IMR-90 (cell line): ENCODE data around the gene KLHL36. TPM values are rescaled to one million over a fixed set of nuclear protein-coding genes. Genes with fewer than 3 reads are reported as not detected.

ENCODE experiments used
- ATAC-seq: fragments of 200-7000 bp; cut with Tn5 transposase; 2 replicates; pipeline ENCODE4 v1.9.1; 2020; ENCODE audit warnings: low read depth, mild to moderate bottlenecking, moderate library complexity
- BruUV-seq: library from RNA; stranded (reverse); fragments of 400-500 nt; replicated peaks from 2 replicates; lab custom pipeline; 2021; lab: Mats Ljungman, UMichigan
- CTCF ChIA-PET: fragments of 300-600 bp; formaldehyde crosslinking; extraction: SDS; loops from one replicate; lab custom pipeline; 2021; ENCODE audit warnings: antibody characterized with exemption; lab: Yijun Ruan, JAX
- POLR2A ChIA-PET: fragments of 300-600 bp; sonication (Branson Sonifier 250); formaldehyde crosslinking; loops from one replicate; lab custom pipeline; 2022; ENCODE audit warnings: antibody characterized with exemption; ENCODE audit not compliant: unreplicated experiment; lab: Charles Lee
- DNase-seq: peaks from one replicate; pipeline ENCODE4 v3.0.0; 2013
- H2AFZ ChIP-seq: replicated peaks from 2 replicates; pipeline ENCODE3; 2013; ENCODE audit warnings: low read length, mild to moderate bottlenecking; ENCODE audit not compliant: poor library complexity
- H2AK5ac ChIP-seq: 2 replicates; pipeline ENCODE4 v1.6.1; 2013; ENCODE audit warnings: low read depth, low read length, inconsistent platforms
- H2AK9ac ChIP-seq: replicated peaks from 2 replicates; pipeline ENCODE3; 2013; ENCODE audit warnings: mild to moderate bottlenecking, low read depth, low read length, moderate library complexity; ENCODE audit not compliant: poor library complexity
- H2BK120ac ChIP-seq: 2 replicates; pipeline ENCODE4 v1.6.1; 2013; ENCODE audit warnings: low read depth, low read length, inconsistent platforms
- H2BK15ac ChIP-seq: 3 replicates; pipeline ENCODE4 v1.6.1; 2013; ENCODE audit warnings: low read depth, low read length, inconsistent platforms
- H2BK20ac ChIP-seq: 2 replicates; pipeline ENCODE4 v1.6.1; 2013; ENCODE audit warnings: low read depth, mild to moderate bottlenecking, inconsistent platforms, low read length, moderate library complexity
- H2BK5ac ChIP-seq: 2 replicates; pipeline ENCODE4 v1.6.1; 2013; ENCODE audit warnings: mild to moderate bottlenecking, low read depth, low read length, inconsistent platforms; ENCODE audit not compliant: poor library complexity, severe bottlenecking
- H3K14ac ChIP-seq: replicated peaks from 2 replicates; pipeline ENCODE4 v1.6.1; 2013; ENCODE audit warnings: low read depth, low read length, inconsistent platforms
- H3K18ac ChIP-seq: 2 replicates; pipeline ENCODE4 v1.6.1; 2013; ENCODE audit warnings: low read depth, low read length, control low read depth
- H3K23ac ChIP-seq: 2 replicates; pipeline ENCODE4 v1.6.1; 2013; ENCODE audit warnings: low read depth, low read length, inconsistent platforms
- H3K27ac ChIP-seq: 2 replicates; pipeline ENCODE4 v1.5.1; 2013; ENCODE audit warnings: mild to moderate bottlenecking, control low read depth, low read length; ENCODE audit not compliant: insufficient read depth
- H3K27me3 ChIP-seq: 2 replicates; pipeline ENCODE4 v1.6.1; 2013; ENCODE audit warnings: low read length; ENCODE audit not compliant: control insufficient read depth, insufficient read depth
- H3K36me3 ChIP-seq: 2 replicates; pipeline ENCODE4 v1.6.1; 2013; ENCODE audit warnings: low read length, mixed read lengths; ENCODE audit not compliant: control insufficient read depth, insufficient read depth
- H3K4ac ChIP-seq: 2 replicates; pipeline ENCODE4 v1.6.1; 2013; ENCODE audit warnings: low read depth, low read length, inconsistent platforms
- H3K4me1 ChIP-seq: 2 replicates; pipeline ENCODE4 v1.6.1; 2013; ENCODE audit warnings: low read length, mixed read lengths; ENCODE audit not compliant: control insufficient read depth, insufficient read depth
- H3K4me2 ChIP-seq: 2 replicates; pipeline ENCODE4 v1.6.1; 2013; ENCODE audit warnings: low read depth, mild to moderate bottlenecking, control low read depth, low read length, moderate library complexity
- H3K4me3 ChIP-seq: 2 replicates; pipeline ENCODE4 v1.5.1; 2013; ENCODE audit warnings: low read depth, mild to moderate bottlenecking, control low read depth, low read length, moderate library complexity; ENCODE audit not compliant: insufficient read depth
- H3K56ac ChIP-seq: 2 replicates; pipeline ENCODE4 v1.6.1; 2013; ENCODE audit warnings: low read length, inconsistent platforms; ENCODE audit not compliant: insufficient read depth; ENCODE audit errors: extremely low read depth
- H3K79me1 ChIP-seq, 2 experiments: 2 replicates each; pipeline ENCODE4 v1.6.1; 2013; ENCODE audit warnings: low read length in 2 of 2, inconsistent platforms in 1 of 2, low read depth in 1 of 2
- H3K9ac ChIP-seq: 2 replicates; pipeline ENCODE4 v1.6.1; 2013; ENCODE audit warnings: low read depth, low read length, control low read depth
- H3K9me1 ChIP-seq: 2 replicates; pipeline ENCODE4 v1.6.1; 2013; ENCODE audit warnings: low read length, inconsistent platforms; ENCODE audit not compliant: insufficient read depth
- H3K9me3 ChIP-seq: 2 replicates; pipeline ENCODE4 v1.6.1; 2013; ENCODE audit warnings: low read length; ENCODE audit not compliant: control insufficient read depth, insufficient read depth
- H4K20me1 ChIP-seq: 2 replicates; pipeline ENCODE4 v1.6.1; 2013; ENCODE audit warnings: low read length, inconsistent platforms; ENCODE audit not compliant: insufficient read depth
- H4K5ac ChIP-seq: 2 replicates; pipeline ENCODE4 v1.6.1; 2013; ENCODE audit warnings: mild to moderate bottlenecking, low read depth, low read length, control low read depth
- H4K8ac ChIP-seq, 2 experiments: 2 replicates each; pipeline ENCODE4 v1.6.1; 2013; ENCODE audit warnings: low read depth in 2 of 2, low read length in 2 of 2, control low read depth in 1 of 2, inconsistent platforms in 1 of 2
- H4K91ac ChIP-seq: 2 replicates; pipeline ENCODE4 v1.6.1; 2013; ENCODE audit warnings: low read depth, low read length, inconsistent platforms; ENCODE audit not compliant: insufficient read depth
- BHLHE40 ChIP-seq: fragments of 150-350 bp; IDR thresholded peaks from 2 replicates; pipeline ENCODE4 v1.6.1; 2016; ENCODE audit warnings: mild to moderate bottlenecking, low read depth, low read length
- CHD1 ChIP-seq: IDR thresholded peaks from 2 replicates; pipeline ENCODE4 v1.6.1; 2012; ENCODE audit warnings: low read depth, low read length, improper control_type of control experiment
- CTCF ChIP-seq: conservative IDR thresholded peaks from 2 replicates; pipeline ENCODE4 v1.5.1; 2012; ENCODE audit warnings: mild to moderate bottlenecking, low read depth, low read length, improper control_type of control experiment
- FOS ChIP-seq: fragments of 150-350 bp; IDR thresholded peaks from 2 replicates; pipeline ENCODE4 v1.6.1; 2016; ENCODE audit warnings: low read depth, low read length
- MAFK ChIP-seq: IDR thresholded peaks from 2 replicates; pipeline ENCODE4 v1.6.1; 2012; ENCODE audit warnings: low read depth, low read length, improper control_type of control experiment
- MAZ ChIP-seq: IDR thresholded peaks from 2 replicates; pipeline ENCODE4 v1.6.1; 2012; ENCODE audit warnings: low read depth, mild to moderate bottlenecking, low read length, improper control_type of control experiment, moderate library complexity, borderline replicate concordance
- MXI1 ChIP-seq: IDR thresholded peaks from 2 replicates; pipeline ENCODE4 v1.6.1; 2012; ENCODE audit warnings: low read depth, mild to moderate bottlenecking, low read length, moderate library complexity, borderline replicate concordance
- NFE2L2 ChIP-seq: fragments of 150-350 bp; IDR thresholded peaks from 2 replicates; pipeline ENCODE4 v1.6.1; 2016; ENCODE audit warnings: low read depth, mild to moderate bottlenecking, low read length
- POLR2A ChIP-seq: IDR thresholded peaks from 2 replicates; pipeline ENCODE4 v1.6.1; 2012; ENCODE audit warnings: mild to moderate bottlenecking, low read depth, low read length
- RAD21 ChIP-seq: IDR thresholded peaks from 2 replicates; pipeline ENCODE4 v1.6.1; 2012; ENCODE audit warnings: low read length, improper control_type of control experiment
- RCOR1 ChIP-seq: IDR thresholded peaks from 2 replicates; pipeline ENCODE4 v1.6.1; 2012; ENCODE audit warnings: mild to moderate bottlenecking, low read length, improper control_type of control experiment; ENCODE audit not compliant: insufficient replicate concordance
- RFX5 ChIP-seq: IDR thresholded peaks from 2 replicates; pipeline ENCODE4 v1.8.0; 2012; ENCODE audit warnings: low read depth, mild to moderate bottlenecking, low read length, moderate library complexity
- SMC3 ChIP-seq: fragments of 150-350 bp; IDR thresholded peaks from 2 replicates; pipeline ENCODE4 v1.6.1; 2016; ENCODE audit warnings: low read depth, mild to moderate bottlenecking, antibody characterized with exemption, low read length, moderate library complexity
- USF2 ChIP-seq: fragments of 150-350 bp; IDR thresholded peaks from 2 replicates; pipeline ENCODE4 v1.6.1; 2017; ENCODE audit warnings: mild to moderate bottlenecking, antibody characterized with exemption, low read length, low read depth
- WGBS, 2 experiments: methylation state at CpG; one replicate each; pipeline versions ENCODE4 v1.1.5 to v1.1.7; 2013; ENCODE audit warnings: missing lambda C conversion rate in 2 of 2; ENCODE audit not compliant: insufficient read length in 1 of 2; ENCODE audit errors: extremely low coverage in 2 of 2; 5-methylcytosine and 5-hydroxymethylcytosine counted together
- dilution Hi-C: fragments of 300-500 bp; cut with HindIII; formaldehyde crosslinking; loops from one replicate; pipeline ENCODE4 v1.14.3; 2018; ENCODE audit warnings: low sequenced_read_pairs; ENCODE audit not compliant: unreplicated experiment
- in situ Hi-C: fragments of 300-500 bp; cut with MboI; formaldehyde crosslinking; loops from 3 replicates; pipeline ENCODE4 v1.14.3; 2019; ENCODE audit warnings: low sequenced_read_pairs, inconsistent platforms, mixed read lengths
- intact Hi-C: fragments of 100-400 bp; cut with micrococcal nuclease; formaldehyde crosslinking; loops from 2 replicates; pipeline ENCODE4 v1.10.0; 2022
- polyA plus RNA-seq, 3 experiments: library from polyadenylated mRNA; depleted of rRNA; stranded (reverse); fragments of >200 nt; gene quantifications; 2 replicates each; pipeline ENCODE4 v1.2.3, GENCODE V29; 2012; ENCODE audit warnings: low replicate concordance in 1 of 3
- total RNA-seq: library from RNA; depleted of rRNA; stranded (reverse); fragments of >200 nt; gene quantifications from 2 replicates; pipeline ENCODE4 v1.2.3, GENCODE V29; 2012

The KLHL36 gene
- total and polyA plus RNA-seq, 2 of the 4 experiments (the other 2 are of a cell fraction): 45.9 to 46.3 TPM

- ATAC-seq: no peak
- intact Hi-C loops (loop anchor here (10.0 kb wide), 1 partner anchor 199 kb away; no protein-coding TSS in a partner anchor), in situ Hi-C loops (loop anchor here (25.0 kb wide), 2 partner anchors 337 to 338 kb away; partner anchors contain the start of gene WFDC1), dilution Hi-C loops (no loop called here)
- H2BK15ac ChIP-seq: no peak overlapping the region
- no peak overlapping the region for H3K9ac ChIP-seq
- ChIA-PET CTCF (no interaction called here), POLR2A (interaction anchor here (0.6 kb wide), 1 partner anchor 329 kb away, joined by 3 read pairs; no protein-coding TSS in a partner anchor)
- H3K14ac ChIP-seq: no peak overlapping the region
- H3K36me3 ChIP-seq: no peaks in the 10 kb centered on the region
- no peak overlapping the region for H3K18ac ChIP-seq
- no peak for TF ChIP-seq MAZ
- TF ChIP-seq NFE2L2: no peak
- TF ChIP-seq FOS: no peak
- TF ChIP-seq USF2: no peak
- TF ChIP-seq MXI1: no peak
- no peak for TF ChIP-seq RAD21
- no peak for TF ChIP-seq MAFK
- no peak for TF ChIP-seq BHLHE40
- no peak for TF ChIP-seq SMC3
- TF ChIP-seq CHD1: no peak
- TF ChIP-seq RCOR1: no peak
- TF ChIP-seq RFX5: no peak
- no peak for TF ChIP-seq CTCF
- TF ChIP-seq POLR2A: no peak
- H3K9me1 ChIP-seq: no peaks in the 10 kb centered on the region
- no peak overlapping the region for H2BK120ac ChIP-seq
- H2AK9ac ChIP-seq: no peak overlapping the region
- no peak overlapping the region for H4K8ac ChIP-seq
- H2AFZ ChIP-seq: no peak overlapping the region
- no peak overlapping the region for H4K5ac ChIP-seq
- no peaks in the 10 kb centered on the region for H3K27me3 ChIP-seq
- H3K4me3 ChIP-seq: no peak overlapping the region
- H3K27ac ChIP-seq: no peak overlapping the region
- H3K9me3 ChIP-seq: no peaks in the 10 kb centered on the region
- H2BK5ac ChIP-seq: no peak overlapping the region
- peaks cover 3% of the 10 kb centered on the region; the same call in 1 of the 2 replicates for H3K4me1 ChIP-seq
- H3K79me1 ChIP-seq: 0 out of 4 replicates have a peak, but pooled peaks cover 0 to under 1% of the 10 kb centered on the region in 2 experiments
- H3K4ac ChIP-seq: no peak overlapping the region
- no peak overlapping the region for H4K91ac ChIP-seq
- H2BK20ac ChIP-seq: no peak overlapping the region
- H2AK5ac ChIP-seq: no peak overlapping the region
- WGBS, 2 experiments: no CpG with 5 or more reads among the region's 6 CpGs
- no peak overlapping the region for H3K4me2 ChIP-seq
- BruUV-seq: no TSS peak
- H4K20me1 ChIP-seq: no peaks in the 10 kb centered on the region
- no peak for DNase-seq
- no peak overlapping the region for H3K23ac ChIP-seq
- no peak overlapping the region for H3K56ac ChIP-seq
Observed at GRCh38 chr16:84625556-84625955, 22.8 kb upstream of the KLHL36 start.
